K562 (cell line): ENCODE data around the gene SFPQ. TPM values are rescaled to one million over a fixed set of nuclear protein-coding genes. Genes with fewer than 3 reads are reported as not detected.

ENCODE experiments used
- ATAC-seq: fragments of 200-7000 bp; cut with Tn5 transposase; 3 replicates; pipeline ENCODE4 v1.9.1; 2020; ENCODE audit warnings: moderate library complexity
- BruUV-seq: library from RNA; stranded (reverse); fragments of 400-500 nt; replicated peaks from 2 replicates; lab custom pipeline; 2021; lab: Mats Ljungman, UMichigan
- CTCF ChIA-PET: fragments of 300-600 bp; formaldehyde crosslinking; extraction: SDS; loops from one replicate; lab custom pipeline; 2021; ENCODE audit warnings: low intra/inter-chr PET ratio; lab: Yijun Ruan, JAX
- POLR2A ChIA-PET: fragments of 300-600, 350-650 bp; sonication (Branson Sonifier 250); formaldehyde crosslinking; extraction: SDS; loops from one replicate; lab custom pipeline; 2021; ENCODE audit warnings: antibody characterized with exemption, inconsistent platforms; lab: Yijun Ruan, JAX
- DNase-seq, 4 experiments: peaks; one replicate each; pipeline versions ENCODE4 v3.0.0 to v3.0.0-alpha.2; 2011 to 2018; ENCODE audit warnings: low spot score in 3 of 4, mixed read lengths in 3 of 4; ENCODE audit errors: extremely low read depth in 1 of 4
- FAIRE-seq: peaks from 2 replicates; lab custom pipeline; 2011; peaks lifted over from hg19 to GRCh38; lab: Jason Lieb, UNC
- H2AFZ ChIP-seq: 2 replicates; pipeline ENCODE4 v1.6.0; 2011; ENCODE audit warnings: low read depth, low read length, control low read depth, inconsistent platforms
- H3K27ac ChIP-seq: fragments of 200-600 bp; 3 replicates; pipeline ENCODE4 v1.8.0; 2011; ENCODE audit warnings: low read depth, mild to moderate bottlenecking, control low read depth, inconsistent platforms, low read length, moderate library complexity, mixed read lengths; ENCODE audit errors: extremely low read depth
- H3K27me3 ChIP-seq, 2 experiments: fragments of 300-600 bp in 1 of 2; 2 replicates in 1 of 2; 3 replicates in 1 of 2; pipeline versions ENCODE4 v1.6.0 to v1.8.0; 2011; ENCODE audit warnings: inconsistent platforms in 2 of 2, low read length in 2 of 2, mild to moderate bottlenecking in 1 of 2, mixed read lengths in 1 of 2, moderate library complexity in 1 of 2; ENCODE audit not compliant: control insufficient read depth in 2 of 2, insufficient read depth in 2 of 2
- H3K36me3 ChIP-seq: fragments of 300-600 bp; 3 replicates; pipeline ENCODE4 v1.8.0; 2011; ENCODE audit warnings: mild to moderate bottlenecking, low read length, inconsistent platforms; ENCODE audit not compliant: control insufficient read depth, insufficient read depth
- H3K4me1 ChIP-seq, 2 experiments: fragments of 200-600 bp in 1 of 2; replicated peaks in 1 of 2; 2 replicates in 1 of 2; 3 replicates in 1 of 2; pipeline versions ENCODE4 v1.5.1 to v1.8.0; 2011; ENCODE audit warnings: inconsistent platforms in 2 of 2, low read length in 2 of 2, mild to moderate bottlenecking in 1 of 2, mixed read lengths in 1 of 2, moderate library complexity in 1 of 2; ENCODE audit not compliant: control insufficient read depth in 2 of 2, insufficient read depth in 2 of 2
- H3K4me2 ChIP-seq: 2 replicates; pipeline ENCODE4 v1.6.1; 2011; ENCODE audit warnings: low read length, control low read depth, inconsistent platforms, mixed read lengths; ENCODE audit not compliant: insufficient read depth
- H3K4me3 ChIP-seq: fragments of 200-600 bp; sonication (generic), shearing (Covaris generic); 2 replicates; pipeline ENCODE4 v1.5.1; 2016; ENCODE audit warnings: control low read depth, inconsistent platforms
- H3K79me2 ChIP-seq: fragments of 200-600 bp; 3 replicates; pipeline ENCODE4 v1.8.0; 2011; ENCODE audit warnings: low read length, inconsistent platforms; ENCODE audit not compliant: control insufficient read depth, insufficient read depth
- H3K9ac ChIP-seq, 2 experiments: 2 replicates each; pipeline versions ENCODE4 v1.6.0 to v1.6.1; 2011; ENCODE audit warnings: low read depth in 2 of 2, low read length in 2 of 2, control low read depth in 1 of 2, inconsistent platforms in 1 of 2, mild to moderate bottlenecking in 1 of 2, mixed read lengths in 1 of 2; ENCODE audit not compliant: insufficient read depth in 1 of 2
- H3K9me1 ChIP-seq: one replicate; pipeline ENCODE4 v1.6.0; 2011; ENCODE audit warnings: inconsistent platforms, mild to moderate bottlenecking, low read length, moderate library complexity; ENCODE audit not compliant: control insufficient read depth, insufficient read depth
- H3K9me3 ChIP-seq: replicated peaks from 2 replicates; pipeline ENCODE4 v1.5.1; 2011; ENCODE audit warnings: low read depth, low read length, inconsistent platforms; ENCODE audit not compliant: control insufficient read depth, insufficient read depth
- H4K20me1 ChIP-seq: replicated peaks from 2 replicates; pipeline ENCODE4 v1.6.1; 2011; ENCODE audit warnings: low read length, inconsistent platforms, mixed read lengths; ENCODE audit not compliant: control insufficient read depth, insufficient read depth
- HNRNPK ChIP-seq: fragments of 200-400 bp; formaldehyde crosslinking; IDR thresholded peaks from one replicate; pipeline ENCODE4 v1.6.1; 2018; ENCODE audit warnings: mild to moderate bottlenecking, low read depth, low read length; ENCODE audit not compliant: poor library complexity, severe bottlenecking
- IFI16 ChIP-seq: fragments of 250-450 bp; sonication (Bioruptor Pico); IDR thresholded peaks from 2 replicates; pipeline ENCODE4 v2.1.2; 2022; ENCODE audit warnings: mild to moderate bottlenecking, inconsistent platforms
- NR2C2 ChIP-seq, 2 experiments: fragments of 200-800 bp in 1 of 2; sonication (Bioruptor generic) in 1 of 2; sonication (generic) in 1 of 2; formaldehyde crosslinking in 1 of 2; IDR thresholded peaks; 2 replicates each; pipeline versions ENCODE4 v1.6.1 to v1.8.0; 2016 to 2022; ENCODE audit warnings: mild to moderate bottlenecking in 1 of 2, missing compliant biosample characterization in 1 of 2, missing genetic modification characterization in 1 of 2, missing genetic modification reagents in 1 of 2
- PCBP2 ChIP-seq: fragments of 200-400 bp; formaldehyde crosslinking; IDR thresholded peaks from 2 replicates; pipeline ENCODE4 v1.6.1; 2018; ENCODE audit warnings: low read length, low read depth, mild to moderate bottlenecking, moderate library complexity; ENCODE audit not compliant: poor library complexity, severe bottlenecking
- PHB ChIP-seq: fragments of 250-450 bp; sonication (Bioruptor Pico); IDR thresholded peaks from 2 replicates; pipeline ENCODE4 v1.5.0; 2021
- ZNF511 ChIP-seq: sonication (generic); formaldehyde crosslinking; IDR thresholded peaks from 2 replicates; pipeline ENCODE4 v1.8.0; 2022; ENCODE audit warnings: mild to moderate bottlenecking, missing genetic modification reagents
- ZNF764 ChIP-seq: fragments of 250-450 bp; sonication (Bioruptor Pico); IDR thresholded peaks from 2 replicates; pipeline ENCODE4 v1.4.0; 2020; ENCODE audit warnings: low read depth, mild to moderate bottlenecking, moderate library complexity
- WGBS: fragments of 100-300 bp; shearing (Covaris generic); methylation state at CpG from one replicate; pipeline ENCODE4 v1.1.6; 2016; ENCODE audit warnings: low coverage, mixed read lengths; ENCODE audit not compliant: insufficient coverage; ENCODE audit errors: missing lambda C conversion rate; 5-methylcytosine and 5-hydroxymethylcytosine counted together
- in situ Hi-C: fragments of 300-500 bp; cut with MboI; formaldehyde crosslinking; loops from 4 replicates; pipeline ENCODE4 v1.15.0; 2018; ENCODE audit warnings: inconsistent platforms, mixed read lengths
- intact Hi-C: fragments of 100-400 bp; cut with micrococcal nuclease; formaldehyde crosslinking; loops from 2 replicates; pipeline ENCODE4 v1.14.2; 2022
- polyA plus RNA-seq, 8 experiments: library from polyadenylated mRNA; depleted of rRNA in 4 of 8; stranded (reverse) in 5 of 8; unstranded in 3 of 8; fragments of >200 nt; fragmentation: Nextera tagmentation in 2 of 8; fragmentation: Illumina TruSeq in 1 of 8; extraction: Ambion mirVana in 2 of 8; extraction: Trizol in 1 of 8; gene quantifications; 2 replicates each; pipeline versions ENCODE4 v1.2.1 to v1.2.3, GENCODE V29; 2011 to 2014; ENCODE audit warnings: inconsistent platforms in 1 of 8, missing spikeins in 1 of 8
- total RNA-seq, 7 experiments: library from RNA; depleted of rRNA in 6 of 7; stranded (reverse); fragments of >200 nt in 6 of 7; fragmentation: Illumina TruSeq in 2 of 7; extraction: Trizol in 2 of 7; gene quantifications; 2 replicates each; pipeline versions ENCODE4 v1.2.1 to v1.2.3, GENCODE V29; 2011 to 2021; ENCODE audit warnings: low replicate concordance in 1 of 7
- TF ChIP-seq, protein P1 (sequence below): fragments of 250-450 bp; sonication (Bioruptor Pico); IDR thresholded peaks from 2 replicates; pipeline ENCODE4 v1.5.0; 2020; ENCODE audit warnings: mild to moderate bottlenecking

SFPQ gene
- total and polyA plus RNA-seq, 9 of the 15 experiments (the other 6 are each of a cell fraction or from before 2014, with no cell fraction given): 69.7 to 562 (median 399) TPM

- Histone ChIP-seq H3K27me3 (no peaks in the 10 kb centered on the region), H3K4me3 (no peak overlapping the region), H3K9me1 (no peaks in the 10 kb centered on the region), H3K9ac (no peak overlapping the region), H3K79me2 (no peaks in the 10 kb centered on the region), H3K4me1 (no peaks in the 10 kb centered on the region; a peak in 1 of 5 replicates), H2AFZ (no peak overlapping the region), H3K9me3 (no peaks in the 10 kb centered on the region), H3K27ac (no peak overlapping the region), H3K36me3 (no peaks in the 10 kb centered on the region), H3K4me2 (no peak overlapping the region), H4K20me1 (no peaks in the 10 kb centered on the region)
- TF ChIP-seq HNRNPK (peak; percentile 87), ZNF511 (CRISPR knock-in tag) (no peak), NR2C2 (CRISPR knock-in tag; IDR thresholded peaks at IDR 0.05) (no peak), NR2C2 (tag; IDR thresholded peaks at IDR 0.05) (no peak), IFI16 (CRISPR knock-in tag) (no peak), PHB (CRISPR knock-in tag) (no peak), PCBP2 (peak; percentile 55), ZNF764 (CRISPR knock-in tag) (no peak)
- TF ChIP-seq, protein P1, sequence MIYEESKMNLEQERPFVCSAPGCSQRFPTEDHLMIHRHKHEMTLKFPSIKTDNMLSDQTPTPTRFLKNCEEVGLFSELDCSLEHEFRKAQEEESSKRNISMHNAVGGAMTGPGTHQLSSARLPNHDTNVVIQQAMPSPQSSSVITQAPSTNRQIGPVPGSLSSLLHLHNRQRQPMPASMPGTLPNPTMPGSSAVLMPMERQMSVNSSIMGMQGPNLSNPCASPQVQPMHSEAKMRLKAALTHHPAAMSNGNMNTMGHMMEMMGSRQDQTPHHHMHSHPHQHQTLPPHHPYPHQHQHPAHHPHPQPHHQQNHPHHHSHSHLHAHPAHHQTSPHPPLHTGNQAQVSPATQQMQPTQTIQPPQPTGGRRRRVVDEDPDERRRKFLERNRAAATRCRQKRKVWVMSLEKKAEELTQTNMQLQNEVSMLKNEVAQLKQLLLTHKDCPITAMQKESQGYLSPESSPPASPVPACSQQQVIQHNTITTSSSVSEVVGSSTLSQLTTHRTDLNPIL (CRISPR knock-in tag): no peak
- 71% methylated on average over 1 of the region's 1 CpG for WGBS
- FAIRE-seq (no peak), DNase-seq (no peak), ATAC-seq (no peak)
- in situ Hi-C loops (loop anchor here (10.0 kb wide), 1 partner anchor 362 kb away; no protein-coding TSS in a partner anchor), intact Hi-C loops (loop anchor here (2.0 to 10.0 kb wide), 4 partner anchors 96 to 359 kb away; no protein-coding TSS in a partner anchor)
- no TSS peak for BruUV-seq
- ChIA-PET POLR2A (no interaction called here), CTCF (no interaction called here)
Observed at GRCh38 chr1:35203295-35203694, 10.3 kb upstream of the SFPQ start.
